Activated naive CD4-positive, alpha-beta T cell treated with anti-CD3 and anti-CD28 coated beads for 36 hours (primary cell): ENCODE results near the gene MORN1. TPM values are rescaled to one million over a fixed set of nuclear protein-coding genes. Genes with fewer than 3 reads are reported as not detected.

Experiments used
- CTCF ChIA-PET: fragments of 350-600 bp; sonication (Branson Sonifier 250); formaldehyde crosslinking; loops from one replicate; lab custom pipeline; 2021; ENCODE audit warnings: antibody characterized with exemption; lab: Charles Lee
- DNase-seq: peaks from one replicate; pipeline ENCODE4 v3.0.0-alpha.2; 2020
- H3K27ac Mint-ChIP-seq: one replicate; pipeline ENCODE4 v1.8.0; 2021; ENCODE audit warnings: mild to moderate bottlenecking, mixed read lengths
- H3K27me3 Mint-ChIP-seq: one replicate; pipeline ENCODE4 v1.8.0; 2021; ENCODE audit warnings: low read depth, mixed read lengths
- H3K36me3 Mint-ChIP-seq: one replicate; pipeline ENCODE4 v1.8.0; 2021; ENCODE audit warnings: low read depth, mixed read lengths
- H3K4me1 Mint-ChIP-seq: one replicate; pipeline ENCODE4 v1.8.0; 2021; ENCODE audit warnings: low read depth, mixed read lengths
- H3K4me3 Mint-ChIP-seq: one replicate; pipeline ENCODE4 v1.8.0; 2021; ENCODE audit warnings: mild to moderate bottlenecking, moderate library complexity, mixed read lengths
- H3K9me3 Mint-ChIP-seq: one replicate; pipeline ENCODE4 v1.8.0; 2021; ENCODE audit warnings: mixed read lengths
- intact Hi-C: fragments of 100-400 bp; cut with micrococcal nuclease; formaldehyde crosslinking; loops from one replicate; pipeline ENCODE4 v1.15.1; 2023
- total RNA-seq, 2 experiments: library from RNA; stranded (reverse); gene quantifications; one replicate each; pipeline ENCODE4 v1.2.3, GENCODE V29; 2021

The MORN1 gene
- total RNA-seq, 2 experiments from 2014 or later = 3.2 to 4.9 TPM

DNA sequence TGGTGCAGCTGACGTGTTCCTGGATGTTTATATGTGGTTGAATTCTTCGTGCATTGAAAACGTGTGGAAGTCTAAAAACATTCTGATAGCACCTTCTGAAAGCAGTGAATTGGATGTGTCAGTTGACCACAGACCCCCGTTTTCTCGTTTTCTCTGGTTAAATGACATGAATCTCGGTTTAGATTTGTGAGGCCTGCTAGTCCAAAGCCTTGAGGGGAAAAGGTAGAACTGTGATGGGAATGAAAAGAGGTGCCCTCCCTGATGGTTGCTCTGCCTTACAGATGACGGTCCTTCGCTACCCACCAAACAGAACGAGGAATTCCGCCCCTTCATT, 9.2 kb upstream of the MORN1 start:
- Mint-ChIP-seq H3K9me3 (no peaks in the 10 kb centered on the region), H3K4me1 (peaks cover 6% of the 10 kb centered on the region), H3K27ac (peak overlapping the region; percentile 24), H3K4me3 (no peak overlapping the region), H3K36me3 (peaks cover 38% of the 10 kb centered on the region), H3K27me3 (no peaks in the 10 kb centered on the region)
- intact Hi-C loops = no loop called here
- CTCF ChIA-PET = no interaction called here
- DNase-seq = no peak

DNA sequence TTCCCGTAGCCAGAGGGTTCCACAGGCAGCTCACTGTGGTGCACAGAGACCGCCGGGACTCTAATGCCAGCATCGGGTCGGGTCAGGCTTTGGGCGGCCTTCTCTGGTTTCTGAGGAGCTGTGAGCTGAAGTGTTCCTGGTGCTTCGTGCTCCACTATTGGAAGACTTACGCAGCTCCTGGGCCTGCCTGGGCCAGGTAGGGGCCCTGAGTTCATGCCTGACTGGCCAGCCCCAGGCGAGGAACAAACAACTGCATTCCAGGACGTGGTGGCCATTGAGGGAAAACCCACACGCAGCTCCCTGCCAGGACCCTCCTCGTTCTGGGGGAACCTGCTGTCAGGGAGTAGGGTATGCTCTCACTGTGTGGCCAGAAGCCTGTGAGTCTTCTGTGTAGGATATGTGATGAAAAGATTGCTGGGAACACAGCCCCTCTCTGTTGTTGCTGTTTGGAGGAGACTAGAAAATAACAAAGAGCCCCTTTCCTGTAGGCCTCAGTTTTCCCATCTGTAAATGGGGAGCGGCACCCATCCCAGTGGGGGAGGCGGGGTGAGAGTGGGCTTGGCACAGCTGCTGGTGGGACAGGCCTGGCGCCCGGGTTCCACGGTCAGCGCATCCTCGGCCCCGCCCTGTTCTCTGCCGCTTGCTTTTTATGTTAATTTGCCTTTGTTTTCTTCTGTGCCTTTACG, 8.7 kb upstream of the MORN1 start:
- Mint-ChIP-seq H3K36me3 (peaks cover 38% of the 10 kb centered on the region), H3K27me3 (no peaks in the 10 kb centered on the region), H3K4me3 (no peak overlapping the region), H3K4me1 (peaks cover 9% of the 10 kb centered on the region), H3K9me3 (no peaks in the 10 kb centered on the region), H3K27ac (peak overlapping the region; percentile 24)
- intact Hi-C loops = no loop called here
- CTCF ChIA-PET = no interaction called here
- DNase-seq = no peak

DNA sequence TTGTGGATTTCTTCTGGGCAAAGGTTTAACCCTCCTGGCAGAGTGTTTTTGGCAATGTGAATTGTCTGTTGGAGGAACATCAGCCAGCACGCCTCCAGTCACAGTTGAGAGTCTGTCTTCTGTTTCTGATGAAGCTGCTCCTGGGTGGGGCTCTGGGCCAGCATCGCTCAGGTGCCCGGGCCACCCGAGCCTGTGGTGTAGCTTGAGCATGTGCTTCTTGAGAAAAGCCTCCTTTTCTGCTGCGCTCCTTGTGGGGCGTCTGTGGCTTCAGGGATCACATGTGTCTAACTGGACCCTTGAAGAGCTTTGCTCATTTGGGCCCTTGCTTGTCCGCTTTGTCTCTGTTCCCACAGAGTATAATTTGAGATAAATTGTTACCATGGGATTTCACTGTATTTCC, 7.5 kb upstream of the MORN1 start:
- H3K9me3 Mint-ChIP-seq = no peaks in the 10 kb centered on the region
- CTCF ChIA-PET = no interaction called here
- intact Hi-C loops = no loop called here
- DNase-seq = no peak
- no peak overlapping the region for H3K27ac Mint-ChIP-seq
- no peaks in the 10 kb centered on the region for H3K27me3 Mint-ChIP-seq
- H3K4me3 Mint-ChIP-seq = no peak overlapping the region
- H3K4me1 Mint-ChIP-seq = peaks cover 20% of the 10 kb centered on the region
- peaks cover 38% of the 10 kb centered on the region for H3K36me3 Mint-ChIP-seq

DNA sequence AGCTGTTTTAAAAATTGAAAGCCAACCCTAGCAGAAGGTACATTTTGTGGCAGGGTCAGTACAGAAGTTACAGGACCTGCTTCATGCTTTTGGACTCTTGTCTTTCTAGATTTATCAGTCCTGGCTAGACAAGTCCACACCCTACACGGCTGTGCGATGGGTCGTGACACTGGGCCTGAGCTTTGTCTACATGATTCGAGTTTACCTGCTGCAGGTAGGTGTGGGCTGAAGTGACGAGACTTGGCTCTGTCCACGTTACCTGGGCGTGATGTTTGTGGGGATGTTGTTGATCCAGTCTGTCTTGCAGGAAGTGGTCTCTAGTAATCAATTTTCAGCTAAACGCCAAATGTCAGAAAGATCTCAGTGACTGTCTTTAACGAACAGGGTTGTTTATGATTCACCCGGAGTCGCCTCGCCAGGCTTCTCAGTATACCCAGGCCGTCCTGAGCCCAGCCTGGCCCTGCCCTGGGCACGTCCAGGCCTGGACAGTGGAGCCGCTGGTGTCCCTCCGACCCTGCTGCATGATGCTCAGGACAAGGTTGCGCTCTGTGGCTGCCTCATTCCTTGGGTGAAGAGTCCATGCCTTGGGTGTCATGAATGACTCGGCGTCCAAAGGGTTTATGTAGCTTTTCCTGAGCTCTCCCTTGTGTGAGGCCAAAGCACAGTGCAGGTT, 5.8 kb upstream of the MORN1 start:
- H3K27me3 Mint-ChIP-seq = no peaks in the 10 kb centered on the region
- H3K9me3 Mint-ChIP-seq = no peaks in the 10 kb centered on the region
- intact Hi-C loops = no loop called here
- peak overlapping the region; percentile 46 for H3K27ac Mint-ChIP-seq
- CTCF ChIA-PET = interaction anchor here (1.2 kb wide), 1 partner anchor 14 kb away, joined by 4 read pairs; no protein-coding TSS in a partner anchor
- DNase-seq = no peak
- H3K4me1 Mint-ChIP-seq = peaks cover 36% of the 10 kb centered on the region
- no peak overlapping the region for H3K4me3 Mint-ChIP-seq
- H3K36me3 Mint-ChIP-seq = peaks cover 37% of the 10 kb centered on the region

DNA sequence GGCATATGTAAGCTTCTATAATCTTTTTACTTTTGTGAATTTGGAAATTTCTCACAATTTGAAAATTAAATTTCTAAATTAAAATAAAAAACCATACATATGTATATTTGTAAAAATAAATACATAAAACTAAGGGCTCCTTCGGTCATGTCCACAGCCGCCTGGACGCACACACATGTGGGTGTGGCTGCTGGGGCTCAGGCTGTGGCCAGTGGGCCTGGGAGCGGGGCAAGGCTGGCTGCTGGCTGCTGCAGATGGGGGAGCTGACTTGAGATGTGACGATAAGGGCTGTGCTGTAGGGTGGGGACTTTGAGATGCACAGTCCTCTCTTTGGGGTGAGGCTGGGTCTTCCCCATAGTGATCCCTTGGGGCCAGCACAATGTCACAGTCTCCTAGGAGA, 5.1 kb upstream of the MORN1 start:
- intact Hi-C loops = no loop called here
- Mint-ChIP-seq H3K4me3 (no peak overlapping the region), H3K4me1 (peaks cover 35% of the 10 kb centered on the region), H3K27ac (peak overlapping the region; percentile 36), H3K36me3 (peaks cover 33% of the 10 kb centered on the region), H3K9me3 (no peaks in the 10 kb centered on the region), H3K27me3 (no peaks in the 10 kb centered on the region)
- CTCF ChIA-PET = interaction anchor here (1.2 kb wide), 1 partner anchor 15 kb away, joined by 4 read pairs; no protein-coding TSS in a partner anchor
- no peak for DNase-seq

DNA sequence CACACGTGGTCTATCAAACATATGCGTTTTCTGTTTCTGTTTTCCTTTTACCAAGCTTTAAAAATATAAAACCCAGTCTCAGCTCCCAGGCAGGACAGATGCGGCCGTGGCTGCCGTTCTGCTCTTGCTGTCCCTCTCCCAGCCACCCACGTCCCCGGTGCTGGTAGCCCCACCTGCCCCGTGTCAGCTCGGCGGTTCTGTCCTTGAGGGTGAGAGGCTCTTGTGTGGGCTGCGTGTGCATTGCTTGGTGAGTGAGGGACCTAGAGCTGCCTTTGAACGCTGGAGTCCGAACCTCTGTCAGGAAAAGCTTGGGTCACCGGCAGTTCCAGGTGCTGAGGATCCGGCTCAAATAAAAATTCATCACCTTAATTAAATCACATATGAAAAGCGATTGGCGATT, 4.7 kb upstream of the MORN1 start:
- intact Hi-C loops = no loop called here
- H3K4me3 Mint-ChIP-seq = no peak overlapping the region
- H3K9me3 Mint-ChIP-seq = no peaks in the 10 kb centered on the region
- CTCF ChIA-PET = interaction anchor here (1.2 kb wide), 1 partner anchor 15 kb away, joined by 4 read pairs; no protein-coding TSS in a partner anchor
- no peak overlapping the region for H3K27ac Mint-ChIP-seq
- peaks cover 35% of the 10 kb centered on the region for H3K4me1 Mint-ChIP-seq
- peaks cover 31% of the 10 kb centered on the region for H3K36me3 Mint-ChIP-seq
- no peaks in the 10 kb centered on the region for H3K27me3 Mint-ChIP-seq
- no peak for DNase-seq

DNA sequence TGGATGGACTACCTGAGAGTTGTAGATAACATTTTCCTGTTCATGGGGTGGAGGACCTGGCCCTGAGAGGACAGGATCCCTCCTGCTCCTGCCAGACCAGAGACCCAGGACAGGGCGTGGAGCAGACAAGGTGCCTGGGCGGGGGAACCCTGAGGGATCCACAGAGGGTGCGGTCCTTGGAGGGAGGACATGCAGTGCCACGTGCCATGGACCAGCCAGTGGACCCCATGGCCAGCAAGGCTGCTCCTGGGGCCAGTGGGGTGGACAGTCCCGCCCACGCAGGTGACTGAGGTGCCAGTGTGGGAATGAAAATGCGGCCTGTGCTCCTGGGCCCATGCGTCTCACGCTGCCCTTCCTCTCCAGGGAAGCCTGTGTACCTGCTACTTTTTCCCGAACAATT, 3.9 kb upstream of the MORN1 start:
- H3K27ac Mint-ChIP-seq = no peak overlapping the region
- no peak overlapping the region for H3K4me3 Mint-ChIP-seq
- H3K36me3 Mint-ChIP-seq = peaks cover 25% of the 10 kb centered on the region
- intact Hi-C loops = no loop called here
- H3K27me3 Mint-ChIP-seq = no peaks in the 10 kb centered on the region
- no peaks in the 10 kb centered on the region for H3K9me3 Mint-ChIP-seq
- no peak for DNase-seq
- CTCF ChIA-PET = no interaction called here
- H3K4me1 Mint-ChIP-seq = peaks cover 37% of the 10 kb centered on the region

DNA sequence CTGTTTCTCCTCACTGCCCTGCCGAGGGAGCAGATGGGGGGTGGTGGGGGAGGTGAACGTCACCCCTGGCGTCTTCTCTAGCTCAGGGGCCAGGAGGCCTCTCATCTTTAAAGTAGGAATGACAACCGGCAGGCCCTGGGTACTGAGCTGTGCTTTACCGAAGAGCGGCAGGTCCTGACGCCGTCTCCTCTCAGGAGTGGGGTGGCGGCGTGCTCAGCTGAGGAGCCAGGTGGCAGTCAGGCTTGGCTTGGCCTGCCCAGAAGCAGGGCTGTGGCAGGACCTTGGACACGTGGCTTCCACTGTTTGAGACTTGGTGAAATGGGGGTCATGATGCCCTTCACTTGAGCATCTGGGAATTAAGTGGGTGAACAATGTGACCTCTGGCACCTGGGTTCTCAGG, 3.4 kb upstream of the MORN1 start:
- peak overlapping the region; percentile 18 for H3K27ac Mint-ChIP-seq
- intact Hi-C loops = no loop called here
- no peak for DNase-seq
- H3K27me3 Mint-ChIP-seq = no peaks in the 10 kb centered on the region
- H3K4me3 Mint-ChIP-seq = no peak overlapping the region
- H3K9me3 Mint-ChIP-seq = no peaks in the 10 kb centered on the region
- CTCF ChIA-PET = no interaction called here
- peaks cover 42% of the 10 kb centered on the region for H3K4me1 Mint-ChIP-seq
- H3K36me3 Mint-ChIP-seq = peaks cover 24% of the 10 kb centered on the region

DNA sequence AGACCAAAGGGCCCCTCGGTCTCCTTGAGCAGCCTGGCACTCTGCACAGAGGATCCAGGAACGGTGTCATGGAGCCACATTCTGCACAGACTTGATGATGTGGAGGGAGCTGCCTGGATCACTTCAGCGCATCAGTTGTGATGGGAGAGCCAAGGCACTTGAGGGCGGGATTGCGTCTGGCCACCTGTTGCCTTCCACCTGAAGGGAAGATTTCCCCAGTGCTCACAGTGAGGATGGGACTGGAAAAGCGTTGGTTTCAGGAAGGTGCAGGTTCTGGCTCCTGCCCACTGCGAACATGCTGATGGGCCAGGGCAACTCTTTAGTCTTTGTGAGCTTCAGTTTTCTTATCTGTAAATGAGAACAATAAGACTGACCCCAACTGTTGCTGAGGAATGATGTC, 2.9 kb upstream of the MORN1 start:
- intact Hi-C loops = no loop called here
- H3K9me3 Mint-ChIP-seq = no peaks in the 10 kb centered on the region
- DNase-seq = no peak
- H3K4me1 Mint-ChIP-seq = peaks cover 43% of the 10 kb centered on the region
- no peak overlapping the region for H3K27ac Mint-ChIP-seq
- H3K27me3 Mint-ChIP-seq = no peaks in the 10 kb centered on the region
- H3K4me3 Mint-ChIP-seq = no peak overlapping the region
- CTCF ChIA-PET = interaction anchor here (1.7 kb wide), 1 partner anchor 13 kb away, joined by 5 read pairs; no protein-coding TSS in a partner anchor
- peaks cover 20% of the 10 kb centered on the region for H3K36me3 Mint-ChIP-seq

DNA sequence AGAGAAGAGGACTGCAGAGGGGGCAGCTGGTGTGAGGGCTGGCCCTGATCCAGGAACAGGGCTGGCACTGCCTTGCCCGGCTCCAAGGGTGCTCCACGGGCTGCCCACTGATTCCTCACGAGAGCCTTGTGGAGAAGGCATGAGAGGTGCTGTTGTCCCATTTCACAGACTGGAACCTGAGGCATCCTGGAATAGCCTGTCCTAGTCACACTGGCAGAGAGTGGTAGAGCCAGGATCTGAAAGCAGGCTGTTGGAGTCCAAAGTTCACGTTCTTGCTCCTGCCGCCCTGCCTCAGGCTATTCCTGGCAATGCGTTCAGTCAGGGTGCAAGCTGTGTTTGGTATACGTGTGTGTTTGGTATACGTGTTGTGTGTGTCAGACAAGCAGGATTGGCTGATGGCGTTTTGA, 2.1 kb upstream of the MORN1 start:
- peaks cover 15% of the 10 kb centered on the region for H3K36me3 Mint-ChIP-seq
- H3K27me3 Mint-ChIP-seq = no peaks in the 10 kb centered on the region
- H3K4me3 Mint-ChIP-seq = no peak overlapping the region
- intact Hi-C loops = no loop called here
- H3K4me1 Mint-ChIP-seq = peaks cover 40% of the 10 kb centered on the region
- no peak for DNase-seq
- H3K27ac Mint-ChIP-seq = no peak overlapping the region
- no peaks in the 10 kb centered on the region for H3K9me3 Mint-ChIP-seq
- CTCF ChIA-PET = interaction anchor here (1.7 kb wide), 1 partner anchor 12 kb away, joined by 5 read pairs; no protein-coding TSS in a partner anchor

DNA sequence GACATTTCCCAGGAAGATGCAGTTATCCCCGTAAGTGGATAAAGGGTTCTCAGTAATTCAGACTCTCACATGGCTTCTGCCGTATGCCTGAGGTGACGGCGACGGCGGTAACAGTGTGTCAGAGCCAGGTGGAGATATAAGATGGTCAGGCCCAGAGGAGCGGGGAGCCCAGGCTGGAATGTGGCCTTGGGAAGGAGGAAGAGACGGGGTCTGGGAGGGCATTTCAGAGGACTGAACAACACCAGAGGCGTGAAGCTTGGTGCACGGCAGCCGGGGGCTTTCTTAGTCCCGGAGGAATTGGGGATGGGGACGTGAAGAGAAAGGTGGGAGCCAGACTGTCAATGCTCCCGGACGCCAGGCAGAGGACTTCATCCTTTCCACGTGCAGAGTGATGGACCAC, 1.3 kb upstream of the MORN1 start:
- H3K27me3 Mint-ChIP-seq = no peaks in the 10 kb centered on the region

DNA sequence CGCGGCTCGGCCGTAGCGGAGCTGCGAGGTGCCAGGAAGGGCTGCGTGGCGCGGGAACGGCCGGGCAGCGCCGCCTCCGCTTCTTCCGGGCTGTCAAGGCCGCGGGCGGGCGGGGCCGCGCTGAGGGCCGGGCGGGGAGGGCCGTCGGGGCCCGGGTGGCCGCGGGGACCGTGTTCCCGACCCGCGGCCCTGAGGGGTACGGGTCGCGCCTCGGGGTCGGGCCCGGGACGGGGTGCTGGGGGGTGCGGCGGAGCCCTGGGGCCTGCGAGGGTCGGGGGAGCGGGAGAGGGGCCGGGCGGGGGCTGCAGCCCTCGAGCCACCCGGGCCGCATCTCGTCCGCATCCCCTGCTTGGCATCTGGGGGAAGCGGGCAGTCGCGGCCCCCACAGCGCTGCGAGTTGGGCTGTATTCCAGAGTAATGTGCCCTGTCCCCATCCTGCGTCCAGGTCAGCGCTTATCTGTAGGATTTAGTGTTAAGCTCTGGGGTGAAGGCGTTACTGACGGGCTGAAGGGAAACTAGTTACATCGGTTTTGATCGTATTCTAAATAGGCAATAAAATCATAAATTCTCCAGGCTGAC, 666 bp upstream of the MORN1 start:
- Mint-ChIP-seq H3K4me1 (peaks cover 40% of the 10 kb centered on the region), H3K9me3 (no peaks in the 10 kb centered on the region), H3K4me3 (peak overlapping the region; percentile 88), H3K36me3 (peaks cover 10% of the 10 kb centered on the region), H3K27me3 (no peaks in the 10 kb centered on the region), H3K27ac (peak overlapping the region; percentile 79)
- intact Hi-C loops = loop anchor here (1.0 kb wide), 6 partner anchors 20 to 473 kb away; partner anchors contain the start of genes PEX10 and TMEM52
- CTCF ChIA-PET = interaction anchor here (0.6 to 2.6 kb wide), 5 partner anchors 11 to 252 kb away, joined by 3 to 13 read pairs (median 4); partner anchors contain the start of gene FAAP20
- DNase-seq = no peak

More for the DNA sequence above, 1.3 kb upstream of the MORN1 start:
- Mint-ChIP-seq H3K9me3 (no peaks in the 10 kb centered on the region), H3K4me1 (peaks cover 40% of the 10 kb centered on the region), H3K36me3 (peaks cover 15% of the 10 kb centered on the region), H3K27ac (peak overlapping the region; percentile 79), H3K4me3 (peak overlapping the region; percentile 88)
- CTCF ChIA-PET = interaction anchor here (0.6 to 1.7 kb wide), 2 partner anchors 12 to 167 kb away, joined by 3 to 5 read pairs; no protein-coding TSS in a partner anchor
- no peak for DNase-seq
- intact Hi-C loops = no loop called here
